ENCODE data around the gene PALB2. TPM values are rescaled to one million over a fixed set of nuclear protein-coding genes. Genes with fewer than 3 reads are reported as not detected.

PALB2 gene
- total and polyA plus RNA-seq, 2 of the 13 experiments (the other 11 are each of a cell fraction or from before 2014, with no cell fraction given) = 12.1 to 40.9 TPM

- TF ChIP-seq ARID4A (CRISPR knock-in tag; IDR thresholded peaks at IDR 0.05; ENCODE audit: borderline replicate concordance) = no peak
- TF ChIP-seq ZNF101 (CRISPR knock-in tag; IDR thresholded peaks at IDR 0.05; ENCODE audit: borderline replicate concordance, low read depth) = no peak
- no peak for TF ChIP-seq CREB3 (CRISPR knock-in tag; IDR thresholded peaks at IDR 0.05)
- no peak for TF ChIP-seq ZNF569 (CRISPR knock-in tag; IDR thresholded peaks at IDR 0.05; ENCODE audit: borderline replicate concordance)
- 0 out of 2 replicates have a peak, but pooled peaks have one; percentile 10 for TF ChIP-seq ONECUT2 (CRISPR knock-in tag; IDR thresholded peaks at IDR 0.05)
- TF ChIP-seq HNF1B (CRISPR knock-in tag; IDR thresholded peaks at IDR 0.05) = peak; percentile 66; the same call in 1 of the 2 replicates
- TF ChIP-seq SMAD9 (CRISPR knock-in tag; IDR thresholded peaks at IDR 0.05) = no peak
- TF ChIP-seq DDIT3 (CRISPR knock-in tag; IDR thresholded peaks at IDR 0.05) = no peak
- TF ChIP-seq HHEX (CRISPR knock-in tag; IDR thresholded peaks at IDR 0.05) = no peak
- TF ChIP-seq ZNF761 (CRISPR knock-in tag; conservative IDR thresholded peaks at IDR 0.05) = no peak
- no peak for TF ChIP-seq REXO4 (CRISPR knock-in tag; IDR thresholded peaks at IDR 0.05; ENCODE audit: borderline replicate concordance)
- no peak for TF ChIP-seq ZHX2 (IDR thresholded peaks at IDR 0.05; ENCODE audit: low read depth)
- no peak for TF ChIP-seq ZHX2 (CRISPR knock-in tag; IDR thresholded peaks at IDR 0.05; ENCODE audit: borderline replicate concordance)
- peak; percentile 84; the same call in 1 of the 2 replicates for TF ChIP-seq TFAP4 (IDR thresholded peaks at IDR 0.05; ENCODE audit: borderline replicate concordance, low read depth)
Observed at GRCh38 chr16:23597003-23597756, 43.9 kb downstream of the PALB2 start (continued).

All from HepG2 (cell line).